ENCODE results near the gene ZNF608.

The ZNF608 gene, protein sequence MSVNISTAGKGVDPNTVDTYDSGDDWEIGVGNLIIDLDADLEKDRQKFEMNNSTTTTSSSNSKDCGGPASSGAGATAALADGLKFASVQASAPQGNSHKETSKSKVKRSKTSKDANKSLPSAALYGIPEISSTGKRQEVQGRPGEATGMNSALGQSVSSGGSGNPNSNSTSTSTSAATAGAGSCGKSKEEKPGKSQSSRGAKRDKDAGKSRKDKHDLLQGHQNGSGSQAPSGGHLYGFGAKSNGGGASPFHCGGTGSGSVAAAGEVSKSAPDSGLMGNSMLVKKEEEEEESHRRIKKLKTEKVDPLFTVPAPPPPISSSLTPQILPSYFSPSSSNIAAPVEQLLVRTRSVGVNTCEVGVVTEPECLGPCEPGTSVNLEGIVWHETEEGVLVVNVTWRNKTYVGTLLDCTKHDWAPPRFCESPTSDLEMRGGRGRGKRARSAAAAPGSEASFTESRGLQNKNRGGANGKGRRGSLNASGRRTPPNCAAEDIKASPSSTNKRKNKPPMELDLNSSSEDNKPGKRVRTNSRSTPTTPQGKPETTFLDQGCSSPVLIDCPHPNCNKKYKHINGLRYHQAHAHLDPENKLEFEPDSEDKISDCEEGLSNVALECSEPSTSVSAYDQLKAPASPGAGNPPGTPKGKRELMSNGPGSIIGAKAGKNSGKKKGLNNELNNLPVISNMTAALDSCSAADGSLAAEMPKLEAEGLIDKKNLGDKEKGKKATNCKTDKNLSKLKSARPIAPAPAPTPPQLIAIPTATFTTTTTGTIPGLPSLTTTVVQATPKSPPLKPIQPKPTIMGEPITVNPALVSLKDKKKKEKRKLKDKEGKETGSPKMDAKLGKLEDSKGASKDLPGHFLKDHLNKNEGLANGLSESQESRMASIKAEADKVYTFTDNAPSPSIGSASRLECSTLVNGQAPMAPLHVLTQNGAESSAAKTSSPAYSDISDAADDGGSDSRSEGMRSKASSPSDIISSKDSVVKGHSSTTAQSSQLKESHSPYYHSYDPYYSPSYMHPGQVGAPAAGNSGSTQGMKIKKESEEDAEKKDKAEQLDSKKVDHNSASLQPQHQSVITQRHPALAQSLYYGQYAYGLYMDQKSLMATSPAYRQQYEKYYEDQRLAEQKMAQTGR (N-terminal part only)

GRCh38 chr5:124745928-124746915 lies at the start of gene ZNF608:
ZNF608 (minus strand) TSS chr5:124746639; CDS start chr5:124744989, 1,650 bp downstream.
- DNase-seq (ENCODE audit: low spot score) = no peak

DNA sequence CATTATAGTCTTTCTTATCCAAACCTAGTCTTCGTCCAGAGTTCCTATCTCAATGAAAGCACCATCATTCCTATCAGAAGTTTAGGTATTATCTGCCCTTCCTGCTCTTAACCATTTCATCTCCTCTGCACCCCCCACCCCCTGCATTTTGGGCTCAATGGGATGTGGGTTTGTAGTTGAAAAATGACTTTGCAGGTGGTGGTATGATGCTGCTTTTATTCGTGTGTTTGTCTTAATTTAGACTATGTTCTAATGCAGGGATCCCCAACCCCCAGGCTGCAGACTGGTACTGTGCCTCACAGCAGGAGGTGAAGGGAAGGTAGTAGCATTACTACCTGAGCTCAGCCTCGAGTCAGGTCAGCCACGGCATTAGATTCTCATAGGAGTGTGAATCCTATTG lies 49.4 kb upstream of the ZNF608 start:
- DNase-seq (ENCODE audit: low spot score) = no peak

GRCh38 chr5:124790895-124791732 lies 44.7 kb upstream of the ZNF608 start:
- DNase-seq (ENCODE audit: low spot score) = no peak

- DNase-seq (ENCODE audit: low spot score) = no peak
These were observed 44.0 kb upstream of the ZNF608 start for GRCh38 chr5:124790301-124790894.

DNA sequence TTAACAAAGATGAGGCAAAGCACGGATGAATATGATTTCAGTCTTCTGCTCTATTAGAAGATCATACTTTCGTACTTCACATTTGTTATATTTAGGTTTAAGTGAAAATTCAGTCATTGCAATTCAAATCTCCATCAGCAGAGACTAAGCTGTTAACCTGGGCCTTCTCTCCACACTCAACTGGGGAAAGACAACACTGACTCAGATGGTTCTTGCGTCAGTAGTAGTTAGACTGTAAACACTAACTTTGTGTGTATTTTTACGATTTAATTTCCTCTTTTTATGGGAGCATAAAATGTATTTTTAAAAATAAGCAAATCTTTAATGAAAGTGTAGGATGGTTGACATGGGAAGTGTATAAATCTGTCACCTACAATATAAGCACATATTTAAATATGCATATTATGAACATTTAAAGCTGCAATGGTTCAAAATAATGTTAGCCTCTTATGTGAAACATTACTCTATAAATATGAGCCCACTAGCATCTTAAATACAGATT lies 42.7 kb upstream of the ZNF608 start:
- DNase-seq (ENCODE audit: low spot score) = no peak

GRCh38 chr5:124783794-124784193 lies 37.4 kb upstream of the ZNF608 start:
- no peak for DNase-seq (ENCODE audit: low spot score)

DNA sequence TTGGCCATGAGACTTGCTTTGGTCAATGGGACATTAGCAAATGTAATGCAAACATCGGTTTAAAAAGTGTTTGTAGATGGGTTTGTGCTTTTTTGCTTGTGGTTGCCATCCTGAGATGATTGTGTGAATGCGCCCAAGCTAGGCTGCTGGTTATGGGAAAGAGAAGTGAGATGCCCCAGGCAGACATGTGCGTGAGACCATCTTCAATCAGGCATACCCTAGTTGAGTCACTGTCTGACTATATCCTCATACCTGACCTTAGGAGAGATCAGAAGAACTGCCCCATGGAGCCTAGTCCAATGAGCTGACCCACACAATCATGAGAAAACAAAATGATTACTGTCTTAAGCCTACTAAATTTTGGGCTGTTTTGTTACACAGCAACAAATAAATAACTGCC lies 36.8 kb upstream of the ZNF608 start:
- DNase-seq (ENCODE audit: low spot score) = no peak

DNA sequence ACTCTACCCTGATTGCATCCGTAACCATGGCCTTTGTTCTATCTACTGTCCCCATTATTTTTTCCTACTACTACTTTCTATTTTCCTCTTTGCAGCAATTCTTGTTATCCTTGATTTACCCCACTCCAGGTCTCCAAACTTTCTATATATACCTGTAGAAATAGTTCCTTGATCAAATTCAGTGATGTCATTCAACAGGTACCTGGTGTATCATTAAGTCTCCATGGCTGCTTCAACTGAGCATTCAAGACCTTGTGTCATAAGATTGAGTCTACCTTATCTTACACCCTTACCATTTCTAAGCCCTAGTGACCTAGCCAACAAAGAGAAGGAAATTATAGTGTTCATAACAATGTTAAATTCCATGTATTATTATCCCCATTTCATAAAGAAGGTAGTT lies 35.8 kb upstream of the ZNF608 start:
- no peak for DNase-seq (ENCODE audit: low spot score)

GRCh38 chr5:124780011-124780410 lies 33.6 kb upstream of the ZNF608 start:
- no peak for DNase-seq (ENCODE audit: low spot score)

GRCh38 chr5:124773315-124774311 lies 27.2 kb upstream of the ZNF608 start:
- DNase-seq (ENCODE audit: low spot score) = no peak

GRCh38 chr5:124772457-124773200 lies 26.2 kb upstream of the ZNF608 start:
- DNase-seq (ENCODE audit: low spot score) = no peak

- DNase-seq (ENCODE audit: low spot score) = no peak
These were observed 25.3 kb upstream of the ZNF608 start for GRCh38 chr5:124771761-124772160.

GRCh38 chr5:124764992-124765611 lies 18.7 kb upstream of the ZNF608 start:
- no peak for DNase-seq (ENCODE audit: low spot score)

DNA sequence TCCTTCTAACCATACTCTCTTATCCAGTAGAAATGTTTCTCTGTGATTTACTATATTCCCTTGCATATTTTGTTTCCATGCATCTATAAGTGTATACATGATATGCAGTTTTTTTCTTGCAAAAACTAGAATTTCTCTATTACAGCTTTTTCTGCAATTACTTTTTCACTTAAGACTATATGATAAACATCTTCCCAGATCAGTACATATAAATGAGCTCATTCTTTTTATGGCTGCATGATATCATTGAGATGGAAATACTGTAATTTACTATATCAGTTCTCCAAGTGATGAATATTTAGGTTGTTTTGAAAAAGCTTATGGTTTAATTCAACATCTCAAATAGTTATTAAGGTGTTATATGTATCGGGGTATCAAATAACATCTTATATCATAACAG lies 18.1 kb upstream of the ZNF608 start:
- DNase-seq (ENCODE audit: low spot score) = no peak

DNA sequence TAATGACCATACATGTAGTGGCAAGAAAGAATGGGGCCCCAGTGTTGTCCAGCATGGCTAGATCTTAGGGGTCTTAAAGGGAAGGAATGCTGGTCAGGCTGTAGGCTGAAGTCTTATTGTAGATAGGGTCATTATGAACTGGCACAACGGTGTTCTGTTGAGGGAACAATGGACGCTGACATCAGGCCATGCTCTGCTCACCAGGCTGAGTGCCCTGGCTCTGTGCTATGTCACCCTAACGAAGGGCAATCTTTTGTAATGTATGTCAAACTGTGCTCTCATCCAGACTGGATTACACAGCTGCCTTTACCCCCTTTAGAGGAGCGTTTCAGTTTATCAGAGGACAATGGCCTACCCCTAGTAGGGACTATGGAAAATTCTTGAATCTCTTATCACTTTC lies 14.6 kb upstream of the ZNF608 start:
- no peak for DNase-seq (ENCODE audit: low spot score)

DNA sequence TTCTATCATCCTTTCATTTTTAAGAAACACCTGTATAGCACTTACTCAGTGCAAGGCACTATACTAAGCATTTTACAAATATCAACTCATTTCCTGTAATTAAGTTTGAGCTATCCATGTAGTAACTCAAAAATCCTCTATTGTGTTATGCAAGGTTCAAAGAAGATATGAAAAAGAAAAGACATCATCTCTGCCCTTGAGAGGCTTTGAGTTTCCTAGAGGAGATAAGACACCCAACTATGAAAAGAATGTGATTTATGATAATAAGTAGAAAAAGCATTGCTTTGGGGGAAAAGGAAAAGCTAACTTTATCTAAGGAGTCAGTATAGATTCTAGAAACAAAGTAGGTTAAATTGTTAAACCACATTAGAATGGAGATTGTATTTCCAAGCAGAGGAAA lies 14.2 kb upstream of the ZNF608 start:
- no peak for DNase-seq (ENCODE audit: low spot score)

GRCh38 chr5:124755565-124755964 lies 9.1 kb upstream of the ZNF608 start:
- no peak for DNase-seq (ENCODE audit: low spot score)
